ENCODE data around the gene CTNNBL1. TPM values are rescaled to one million over a fixed set of nuclear protein-coding genes. Genes with fewer than 3 reads are reported as not detected.
"Not testable (repeated sequence)": the region's sequence is repeated elsewhere in the genome, so short reads cannot be mapped to it uniquely, and the experiment has no call there.

Gene CTNNBL1
- total RNA-seq, 1 donor from 2014 or later = 41.3 TPM

- no peak for DNase-seq (ENCODE audit: low spot score)
Measured at GRCh38 chr20:37702403-37703034, 8.7 kb downstream of the CTNNBL1 start.

GRCh38 chr20:37703035-37703845 is 9.4 kb downstream of the CTNNBL1 start:
- DNase-seq (ENCODE audit: low spot score) = no peak
- intact Hi-C loops (cut with DNase I) = no loop called here

More at GRCh38 chr20:37702403-37703034, 8.7 kb downstream of the CTNNBL1 start:
- ATAC-seq = no peak
- intact Hi-C loops (cut with DNase I) = no loop called here

GRCh38 chr20:37704955-37705354 is 11.1 kb downstream of the CTNNBL1 start:
- ATAC-seq (no peak), DNase-seq (ENCODE audit: low spot score) (no peak)
- intact Hi-C loops (cut with DNase I) = no loop called here

More at GRCh38 chr20:37703035-37703845, 9.4 kb downstream of the CTNNBL1 start:
- ATAC-seq = no peak

GRCh38 chr20:37706298-37706697 is 12.5 kb downstream of the CTNNBL1 start:
- intact Hi-C loops (cut with DNase I) = no loop called here
- DNase-seq (ENCODE audit: low spot score) (no peak), ATAC-seq (no peak)

- intact Hi-C loops (cut with DNase I) = no loop called here
- no peak for ATAC-seq
- no peak for DNase-seq (ENCODE audit: low spot score)
Measured at GRCh38 chr20:37711001-37711400, 17.2 kb downstream of the CTNNBL1 start.

GRCh38 chr20:37711994-37712964 is 18.4 kb downstream of the CTNNBL1 start:
- intact Hi-C loops (cut with DNase I) = no loop called here
- DNase-seq (ENCODE audit: low spot score) = no peak
- no peak for ATAC-seq

- ATAC-seq = no peak
- intact Hi-C loops (cut with DNase I) = no loop called here
- DNase-seq (ENCODE audit: low spot score) = no peak
Measured at GRCh38 chr20:37713396-37713795, 19.6 kb downstream of the CTNNBL1 start.

- intact Hi-C loops (cut with DNase I) = no loop called here
- ATAC-seq = no peak
- DNase-seq (ENCODE audit: low spot score) = no peak
Measured at GRCh38 chr20:37714978-37715672, 21.3 kb downstream of the CTNNBL1 start.

- no peak for ATAC-seq
- no peak for DNase-seq (ENCODE audit: low spot score)
- intact Hi-C loops (cut with DNase I) = no loop called here
Measured at GRCh38 chr20:37721751-37722150, 27.9 kb downstream of the CTNNBL1 start.

GRCh38 chr20:37722312-37722711 is 28.5 kb downstream of the CTNNBL1 start:
- intact Hi-C loops (cut with DNase I); ATAC-seq: not testable (repeated sequence)

GRCh38 chr20:37723668-37724067 is 29.8 kb downstream of the CTNNBL1 start:
- DNase-seq (ENCODE audit: low spot score) (no peak), ATAC-seq (no peak)
- intact Hi-C loops (cut with DNase I) = no loop called here

More at GRCh38 chr20:37722312-37722711, 28.5 kb downstream of the CTNNBL1 start:
- DNase-seq (ENCODE audit: low spot score) = not testable (repeated sequence)

- intact Hi-C loops (cut with DNase I) = no loop called here
- ATAC-seq (no peak), DNase-seq (ENCODE audit: low spot score) (no peak)
Measured at GRCh38 chr20:37725165-37725564, 31.3 kb downstream of the CTNNBL1 start.

- DNase-seq (ENCODE audit: low spot score) (no peak), ATAC-seq (no peak)
- intact Hi-C loops (cut with DNase I) = no loop called here
Measured at GRCh38 chr20:37725855-37726254, 32.0 kb downstream of the CTNNBL1 start.

- DNase-seq (ENCODE audit: low spot score) (no peak), ATAC-seq (no peak)
- intact Hi-C loops (cut with DNase I) = no loop called here
Measured at GRCh38 chr20:37726321-37726720, 32.5 kb downstream of the CTNNBL1 start.

- ATAC-seq (peak; percentile 44), DNase-seq (ENCODE audit: low spot score) (no peak)
- intact Hi-C loops (cut with DNase I) = no loop called here
Measured at GRCh38 chr20:37726971-37727956, 33.4 kb downstream of the CTNNBL1 start.

GRCh38 chr20:37727957-37728634 is 34.3 kb downstream of the CTNNBL1 start:
- intact Hi-C loops (cut with DNase I) = no loop called here
- ATAC-seq (no peak), DNase-seq (ENCODE audit: low spot score) (no peak)

GRCh38 chr20:37728635-37728983 is 34.8 kb downstream of the CTNNBL1 start:
- ATAC-seq (no peak), DNase-seq (ENCODE audit: low spot score) (no peak)
- intact Hi-C loops (cut with DNase I) = no loop called here
